Tibial nerve (tissue), 4 donors: ENCODE measurements around the gene ZNF692. TPM values are rescaled to one million over a fixed set of nuclear protein-coding genes. Genes with fewer than 3 reads are reported as not detected.
A peak's percentile ranks its signal among the peaks of the same experiment; 100 is the strongest.

ENCODE experiments used
- DNase-seq, 2 donors: peaks; one replicate each; pipeline ENCODE4 v3.0.0-alpha.2; 2019; ENCODE audit warnings: low spot score in 2 of 2
- H3K27ac ChIP-seq, 4 donors: fragments of 200-600 bp; sonication (generic) in 3 of 4; one replicate each; pipeline ENCODE4 v1.5.1; 2017 to 2019; ENCODE audit warnings: mild to moderate bottlenecking in 1 of 4
- H3K27me3 ChIP-seq, 2 donors: fragments of 200-600 bp; sonication (generic) in 1 of 2; one replicate each; pipeline versions ENCODE4 v1.5.1 to v1.6.0; 2017 to 2019
- H3K36me3 ChIP-seq, 3 donors: fragments of 200-600 bp; sonication (generic); one replicate each; pipeline ENCODE4 v1.5.1; 2018 to 2019
- H3K4me1 ChIP-seq, 4 donors: fragments of 200-600 bp; sonication (generic) in 3 of 4; one replicate each; pipeline ENCODE4 v1.5.1; 2017 to 2019
- H3K4me3 ChIP-seq, 4 donors: fragments of 200-600 bp; sonication (generic) in 3 of 4; one replicate each; pipeline ENCODE4 v1.5.1; 2017 to 2019; ENCODE audit warnings: mild to moderate bottlenecking in 1 of 4, moderate library complexity in 1 of 4
- H3K9me3 ChIP-seq, 4 donors: fragments of 200-600 bp; sonication (generic) in 3 of 4; one replicate each; pipeline ENCODE4 v1.5.1; 2017 to 2019
- CTCF ChIP-seq, 5 experiments: fragments of 200-600 bp in 3 of 5; fragments of 450-650 bp in 2 of 5; sonication (generic) in 3 of 5; IDR thresholded peaks; one replicate each; pipeline ENCODE4 v1.5.1; 2016 to 2019; ENCODE audit warnings: antibody characterized with exemption in 5 of 5, mild to moderate bottlenecking in 3 of 5, moderate library complexity in 2 of 5
- EP300 ChIP-seq, 2 donors: sonication (generic); formaldehyde crosslinking; IDR thresholded peaks; one replicate each; pipeline ENCODE4 v1.6.1; 2017; ENCODE audit warnings: antibody characterized with exemption in 2 of 2, mild to moderate bottlenecking in 1 of 2
- POLR2A ChIP-seq, 2 donors: fragments of 450-650 bp; IDR thresholded peaks; one replicate each; pipeline ENCODE4 v1.6.1; 2017; ENCODE audit warnings: antibody characterized with exemption in 2 of 2, mild to moderate bottlenecking in 2 of 2, moderate library complexity in 2 of 2
- WGBS, 2 donors: methylation state at CpG; one replicate each; pipeline ENCODE4 v1.1.5; 2018; 5-methylcytosine and 5-hydroxymethylcytosine counted together
- total RNA-seq, 4 donors: library from RNA; depleted of rRNA; stranded (reverse); fragments of >200 nt; gene quantifications; one replicate each; pipeline ENCODE4 v1.1.0, GENCODE V29; 2016

Gene ZNF692
- total RNA-seq, 4 donors from 2014 or later = 40.8 to 118 (median 68.5) TPM

- peak overlapping the region in 1 of 4 donors; percentile 89 for H3K27ac ChIP-seq
Measured at GRCh38 chr1:248857201-248857600, 1.7 kb downstream of the ZNF692 start.

GRCh38 chr1:248856176-248856575, 2.7 kb downstream of the ZNF692 start:
- DNase-seq = no peak
- no peaks in the 10 kb centered on the region for H3K27me3 ChIP-seq
- no peaks in the 10 kb centered on the region for H3K9me3 ChIP-seq
- WGBS, 2 donors = 90 to 97% methylated on average over 1 of the region's 1 CpG
- H3K4me3 ChIP-seq = no peak overlapping the region
- peaks cover 0 to 38% (median 0%) of the 10 kb centered on the region in 3 donors for H3K36me3 ChIP-seq
- TF ChIP-seq POLR2A (IDR thresholded peaks at IDR 0.05) = no peak
- TF ChIP-seq CTCF (IDR thresholded peaks at IDR 0.05) = no peak
- no peak overlapping the region for H3K27ac ChIP-seq
- H3K4me1 ChIP-seq = peaks cover 0 to 27% (median 12%) of the 10 kb centered on the region in 4 donors

More at GRCh38 chr1:248857201-248857600, 1.7 kb downstream of the ZNF692 start:
- no peaks in the 10 kb centered on the region for H3K27me3 ChIP-seq
- TF ChIP-seq EP300 (IDR thresholded peaks at IDR 0.05) = no peak
- no peak for TF ChIP-seq CTCF (IDR thresholded peaks at IDR 0.05)
- no peak for TF ChIP-seq POLR2A (IDR thresholded peaks at IDR 0.05)
- DNase-seq = no peak
- peaks cover 0 to 29% (median 0%) of the 10 kb centered on the region in 3 donors for H3K36me3 ChIP-seq
- H3K4me3 ChIP-seq = no peak overlapping the region
- H3K9me3 ChIP-seq = no peaks in the 10 kb centered on the region
- H3K4me1 ChIP-seq = peaks cover 0 to 27% (median 12%) of the 10 kb centered on the region in 4 donors
- 80 to 86% methylated on average over 6 of the region's 7 CpGs for WGBS, 2 donors

GRCh38 chr1:248855580-248855979, 3.3 kb downstream of the ZNF692 start:
- no peak for DNase-seq
- H3K27ac ChIP-seq = no peak overlapping the region
- TF ChIP-seq CTCF (IDR thresholded peaks at IDR 0.05) (no peak), POLR2A (IDR thresholded peaks at IDR 0.05) (no peak), EP300 (IDR thresholded peaks at IDR 0.05) (no peak)
- H3K36me3 ChIP-seq = peaks cover 0 to 44% (median 0%) of the 10 kb centered on the region in 3 donors
- H3K9me3 ChIP-seq = no peaks in the 10 kb centered on the region
- H3K4me3 ChIP-seq = no peak overlapping the region
- WGBS, 2 donors = 86 to 91% methylated on average over 4 to 5 of the region's 6 CpGs
- peaks cover 0 to 27% (median 12%) of the 10 kb centered on the region in 4 donors for H3K4me1 ChIP-seq
- H3K27me3 ChIP-seq = no peaks in the 10 kb centered on the region

- H3K27me3 ChIP-seq = no peaks in the 10 kb centered on the region
- no peak for TF ChIP-seq CTCF (IDR thresholded peaks at IDR 0.05)
- TF ChIP-seq EP300 (IDR thresholded peaks at IDR 0.05) = no peak
- no peak for TF ChIP-seq POLR2A (IDR thresholded peaks at IDR 0.05)
- no peak for DNase-seq
- H3K27ac ChIP-seq = no peak overlapping the region
- no peaks in the 10 kb centered on the region for H3K9me3 ChIP-seq
- peaks cover 0 to 61% (median 7%) of the 10 kb centered on the region in 3 donors for H3K36me3 ChIP-seq
- WGBS, 2 donors = 87 to 92% methylated on average over 8 of the region's 8 CpGs
- H3K4me3 ChIP-seq = no peak overlapping the region
- peaks cover 0 to 19% (median 10%) of the 10 kb centered on the region in 4 donors for H3K4me1 ChIP-seq
Measured at GRCh38 chr1:248853663-248854375, 5.1 kb downstream of the ZNF692 start.
